Measurements from ENCODE around the gene RAP1A. TPM values are rescaled to one million over a fixed set of nuclear protein-coding genes. Genes with fewer than 3 reads are reported as not detected.
A peak's percentile ranks its signal among the peaks of the same experiment; 100 is the strongest.

Gene RAP1A
- total RNA-seq, 4 donors from 2014 or later: 34.0 to 87.2 (median 57.7) TPM

- WGBS, 2 donors (ENCODE audit: low coverage in 1 of 2): 97 to 100% methylated on average over 2 of the region's 2 CpGs
- Histone ChIP-seq H3K36me3 (no peaks in the 10 kb centered on the region), H3K27me3 (no peaks in the 10 kb centered on the region), H3K27ac (no peak overlapping the region), H3K9me3 (no peaks in the 10 kb centered on the region), H3K4me1 (peaks cover 0 to 20% (median 6%) of the 10 kb centered on the region in 4 donors), H3K4me3 (no peak overlapping the region)
- intact Hi-C loops (cut with DNase I; ENCODE audit: low total_unique reads): no loop called here
- TF ChIP-seq EP300 (IDR thresholded peaks at IDR 0.05; ENCODE audit: low read depth) (no peak), POLR2AphosphoS5 (IDR thresholded peaks at IDR 0.05) (no peak), POLR2A (IDR thresholded peaks at IDR 0.05) (no peak), CTCF (IDR thresholded peaks at IDR 0.05) (no peak)
- no peak for DNase-seq
- in situ Hi-C loops (cut with MboI; ENCODE audit: low pct_ligation_motif_present in 1 of 4, low pct_unique_long_range_greater_than_20kb in 1 of 4, low sequenced_read_pairs in 3 of 4): no loop called here
Measured at GRCh38 chr1:111717450-111717849, 97.9 kb downstream of the RAP1A start.

DNA sequence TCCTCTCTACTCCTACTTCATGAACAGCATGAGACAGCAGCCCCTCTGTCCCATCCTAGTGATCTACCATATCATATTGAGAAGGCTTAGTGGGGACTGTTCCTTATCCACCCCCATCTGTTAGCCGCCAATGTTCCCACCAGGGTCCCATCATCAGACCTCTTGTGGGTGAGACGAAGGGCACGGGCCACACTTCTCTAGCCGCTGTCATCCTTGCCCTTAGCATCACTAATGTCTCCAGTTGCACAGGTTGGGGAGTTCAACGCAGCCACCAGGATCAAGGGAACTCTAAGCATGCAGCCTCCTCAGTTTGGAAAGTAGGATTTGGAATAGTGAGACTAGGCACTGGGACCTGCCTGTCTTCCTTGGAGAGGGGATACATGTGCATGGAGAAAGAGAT lies 99.5 kb downstream of the RAP1A start:
- H3K9me3 ChIP-seq: no peaks in the 10 kb centered on the region
- no peaks in the 10 kb centered on the region for H3K36me3 ChIP-seq
- no peak overlapping the region for H3K27ac ChIP-seq
- no peaks in the 10 kb centered on the region for H3K27me3 ChIP-seq
- in situ Hi-C loops (cut with MboI; ENCODE audit: low pct_ligation_motif_present in 1 of 4, low pct_unique_long_range_greater_than_20kb in 1 of 4, low sequenced_read_pairs in 3 of 4): no loop called here
- peaks cover 0 to 27% (median 9%) of the 10 kb centered on the region in 4 donors for H3K4me1 ChIP-seq
- intact Hi-C loops (cut with DNase I; ENCODE audit: low total_unique reads): no loop called here
- no peak overlapping the region for H3K4me3 ChIP-seq
- TF ChIP-seq CTCF (IDR thresholded peaks at IDR 0.05): no peak
- no peak for TF ChIP-seq EP300 (IDR thresholded peaks at IDR 0.05; ENCODE audit: low read depth)
- TF ChIP-seq POLR2AphosphoS5 (IDR thresholded peaks at IDR 0.05): peak in 1 of 3 donors; percentile 4
- TF ChIP-seq POLR2A (IDR thresholded peaks at IDR 0.05): no peak
- DNase-seq: no peak
- 83 to 96% methylated on average over 1 to 5 of the region's 5 CpGs for WGBS, 2 donors (ENCODE audit: low coverage in 1 of 2)

GRCh38 chr1:111719674-111720132 lies 100.1 kb downstream of the RAP1A start:
- Histone ChIP-seq H3K27me3 (no peaks in the 10 kb centered on the region), H3K4me1 (peaks cover 0 to 27% (median 9%) of the 10 kb centered on the region in 4 donors), H3K9me3 (no peaks in the 10 kb centered on the region), H3K27ac (no peak overlapping the region), H3K4me3 (no peak overlapping the region), H3K36me3 (no peaks in the 10 kb centered on the region)
- TF ChIP-seq POLR2A (IDR thresholded peaks at IDR 0.05) (no peak), POLR2AphosphoS5 (IDR thresholded peaks at IDR 0.05) (no peak), CTCF (IDR thresholded peaks at IDR 0.05) (no peak), EP300 (IDR thresholded peaks at IDR 0.05; ENCODE audit: low read depth) (no peak)
- 61% methylated on average over 4 of the region's 4 CpGs; no CpG with 5 or more reads in 1 of the 2 donors for WGBS, 2 donors (ENCODE audit: low coverage in 1 of 2)
- no peak for DNase-seq
- in situ Hi-C loops (cut with MboI; ENCODE audit: low pct_ligation_motif_present in 1 of 4, low pct_unique_long_range_greater_than_20kb in 1 of 4, low sequenced_read_pairs in 3 of 4) (no loop called here), intact Hi-C loops (cut with DNase I; ENCODE audit: low total_unique reads) (no loop called here)

GRCh38 chr1:111720274-111720976 lies 100.8 kb downstream of the RAP1A start:
- Histone ChIP-seq H3K27me3 (no peaks in the 10 kb centered on the region), H3K9me3 (no peaks in the 10 kb centered on the region), H3K4me3 (no peak overlapping the region), H3K36me3 (no peaks in the 10 kb centered on the region), H3K27ac (peak overlapping the region in 1 of 4 donors; percentile 3), H3K4me1 (peaks cover 0 to 27% (median 9%) of the 10 kb centered on the region in 4 donors)
- in situ Hi-C loops (cut with MboI; ENCODE audit: low pct_ligation_motif_present in 1 of 4, low pct_unique_long_range_greater_than_20kb in 1 of 4, low sequenced_read_pairs in 3 of 4) (no loop called here), intact Hi-C loops (cut with DNase I; ENCODE audit: low total_unique reads) (no loop called here)
- TF ChIP-seq EP300 (IDR thresholded peaks at IDR 0.05; ENCODE audit: low read depth) (no peak), POLR2AphosphoS5 (IDR thresholded peaks at IDR 0.05) (peak in 1 of 3 donors; percentile 10), POLR2A (IDR thresholded peaks at IDR 0.05) (no peak), CTCF (IDR thresholded peaks at IDR 0.05) (no peak)
- WGBS, 2 donors (ENCODE audit: low coverage in 1 of 2): 66 to 84% methylated on average over 5 to 7 of the region's 7 CpGs
- DNase-seq: no peak

Data from transverse colon (tissue), 4 donors.